HCT116 (cell line): ENCODE measurements around the gene TGFBI. TPM values are rescaled to one million over a fixed set of nuclear protein-coding genes. Genes with fewer than 3 reads are reported as not detected.

Source experiments
- ATAC-seq: fragments of 200-7000 bp; cut with Tn5 transposase; 2 replicates; pipeline ENCODE4 v1.9.1; 2020; ENCODE audit warnings: mild to moderate bottlenecking, moderate library complexity
- BruUV-seq: library from RNA; stranded (reverse); fragments of 400-500 nt; replicated peaks from 2 replicates; lab custom pipeline; 2021; lab: Mats Ljungman, UMichigan
- CTCF ChIA-PET: fragments of 300-600 bp; sonication (Branson Sonifier 250); formaldehyde crosslinking; loops from one replicate; lab custom pipeline; 2021; ENCODE audit warnings: antibody characterized with exemption; lab: Charles Lee
- POLR2A ChIA-PET: fragments of 300-600, 350-600 bp; sonication (Branson Sonifier 250); formaldehyde crosslinking; loops from one replicate; lab custom pipeline; 2021; ENCODE audit warnings: antibody characterized with exemption; lab: Charles Lee
- RAD21 ChIA-PET, 2 experiments: fragments of 300-600 bp; sonication (Branson Sonifier 250); formaldehyde crosslinking; loops; one replicate each; lab custom pipeline; 2023; ENCODE audit warnings: low total read pairs in 2 of 2; ENCODE audit not compliant: uncharacterized antibody in 2 of 2, unreplicated experiment in 2 of 2, low non-redundant PET in 1 of 2; lab: Charles Lee
- DNase-seq: peaks from one replicate; pipeline ENCODE4 v3.0.0-alpha.2; 2010; ENCODE audit warnings: low read depth, low spot score
- H2AFZ ChIP-seq: fragments of 200-600 bp; shearing (Covaris generic), sonication (generic); 2 replicates; pipeline ENCODE4 v1.6.1; 2017; ENCODE audit warnings: low read depth, mixed run types, mixed read lengths, antibody characterized with exemption, low read length; ENCODE audit not compliant: poor library complexity, severe bottlenecking
- H3K27ac ChIP-seq: 2 replicates; pipeline ENCODE4 v1.5.1; 2012; ENCODE audit warnings: low read depth, low read length
- H3K27me3 ChIP-seq: fragments of 200-600 bp; sonication (generic); 2 replicates; pipeline ENCODE4 v1.6.1; 2016; ENCODE audit warnings: mixed run types, low read length, mixed read lengths; ENCODE audit not compliant: insufficient read depth
- H3K36me3 ChIP-seq, 2 experiments: fragments of 200-500 bp in 1 of 2; fragments of 200-600 bp in 1 of 2; sonication (Bioruptor generic) in 1 of 2; sonication (generic) in 1 of 2; 2 replicates each; pipeline versions ENCODE4 v1.5.1 to v1.6.1; 2014 to 2016; ENCODE audit warnings: low read length in 2 of 2, inconsistent platforms in 1 of 2, mixed read lengths in 1 of 2, mixed run types in 1 of 2; ENCODE audit not compliant: insufficient read depth in 2 of 2, control insufficient read depth in 1 of 2
- H3K4me1 ChIP-seq, 2 experiments: fragments of 200-600 bp in 1 of 2; sonication (generic) in 1 of 2; 2 replicates each; pipeline versions ENCODE4 v1.5.1 to v1.6.1; 2012 to 2017; ENCODE audit warnings: low read length in 2 of 2, inconsistent platforms in 1 of 2, mild to moderate bottlenecking in 1 of 2, mixed read lengths in 1 of 2, mixed run types in 1 of 2, moderate library complexity in 1 of 2; ENCODE audit not compliant: insufficient read depth in 2 of 2, control insufficient read depth in 1 of 2
- H3K4me2 ChIP-seq: fragments of 200-600 bp; sonication (generic); 2 replicates; pipeline ENCODE4 v1.6.1; 2017; ENCODE audit warnings: mixed run types, low read length, mixed read lengths
- H3K4me3 ChIP-seq, 2 experiments: fragments of 200-600 bp in 1 of 2; sonication (generic) in 1 of 2; replicated peaks in 1 of 2; 2 replicates each; pipeline ENCODE4 v1.5.1; 2011 to 2016; ENCODE audit warnings: low read length in 2 of 2, control low read depth in 1 of 2, low read depth in 1 of 2, mild to moderate bottlenecking in 1 of 2, mixed read lengths in 1 of 2, mixed run types in 1 of 2
- H3K79me2 ChIP-seq: fragments of 200-600 bp; sonication (generic); 2 replicates; pipeline ENCODE4 v1.6.1; 2017; ENCODE audit warnings: mild to moderate bottlenecking, mixed run types, low read length, moderate library complexity, mixed read lengths; ENCODE audit not compliant: insufficient read depth
- H3K9ac ChIP-seq: fragments of 200-600 bp; sonication (generic); 2 replicates; pipeline ENCODE4 v1.6.1; 2016; ENCODE audit warnings: low read length, mixed read lengths
- H3K9me2 ChIP-seq: fragments of 200-600 bp; sonication (generic), shearing (Covaris generic); 2 replicates; pipeline ENCODE4 v1.6.1; 2017; ENCODE audit warnings: mixed run types, mild to moderate bottlenecking, moderate library complexity; ENCODE audit not compliant: insufficient read depth
- H3K9me3 ChIP-seq, 2 experiments: fragments of 200-500 bp in 1 of 2; fragments of 200-600 bp in 1 of 2; sonication (Bioruptor generic) in 1 of 2; sonication (generic) in 1 of 2; 2 replicates each; pipeline ENCODE4 v1.6.1; 2014 to 2017; ENCODE audit warnings: low read length in 2 of 2, mixed read lengths in 2 of 2, inconsistent platforms in 1 of 2, low read depth in 1 of 2, mild to moderate bottlenecking in 1 of 2, mixed run types in 1 of 2, moderate library complexity in 1 of 2; ENCODE audit not compliant: control insufficient read depth in 1 of 2, insufficient read depth in 1 of 2
- H4K20me1 ChIP-seq: fragments of 200-600 bp; sonication (generic), shearing (Covaris generic); 2 replicates; pipeline ENCODE4 v1.6.1; 2017; ENCODE audit warnings: mixed run types, mild to moderate bottlenecking, moderate library complexity; ENCODE audit not compliant: insufficient read depth
- ATF3 ChIP-seq: IDR thresholded peaks from 2 replicates; pipeline ENCODE4 v1.6.1; 2012
- CBX3 ChIP-seq: IDR thresholded peaks from 2 replicates; pipeline ENCODE4 v1.6.1; 2012; ENCODE audit warnings: low read depth
- EGR1 ChIP-seq: IDR thresholded peaks from 2 replicates; pipeline ENCODE4 v1.6.1; 2012; ENCODE audit warnings: low read depth
- EZH2phosphoT487 ChIP-seq: fragments of 200-600 bp; IDR thresholded peaks from 2 replicates; pipeline ENCODE4 v1.6.1; 2018; ENCODE audit warnings: antibody characterized with exemption, borderline replicate concordance
- FOSL1 ChIP-seq: IDR thresholded peaks from 2 replicates; pipeline ENCODE4 v1.6.1; 2012; ENCODE audit warnings: low read depth
- JUND ChIP-seq: IDR thresholded peaks from 2 replicates; pipeline ENCODE4 v1.6.1; 2012
- POLR2A ChIP-seq: IDR thresholded peaks from 2 replicates; pipeline ENCODE4 v1.7.0; 2011; ENCODE audit warnings: borderline replicate concordance; ENCODE audit not compliant: insufficient read depth, insufficient read length; ENCODE audit errors: extremely low read depth
- POLR2AphosphoS5 ChIP-seq: IDR thresholded peaks from 2 replicates; pipeline ENCODE4 v1.6.1; 2011; ENCODE audit warnings: mild to moderate bottlenecking, low read depth, low read length, moderate library complexity
- RAD21 ChIP-seq: IDR thresholded peaks from 2 replicates; pipeline ENCODE4 v1.6.1; 2012; ENCODE audit warnings: low read depth, mild to moderate bottlenecking
- SIN3A ChIP-seq: IDR thresholded peaks from 2 replicates; pipeline ENCODE4 v1.6.1; 2012; ENCODE audit warnings: low read depth
- SP1 ChIP-seq: IDR thresholded peaks from 2 replicates; pipeline ENCODE4 v1.6.1; 2012; ENCODE audit warnings: low read depth
- SRF ChIP-seq: IDR thresholded peaks from 2 replicates; pipeline ENCODE4 v1.6.1; 2012; ENCODE audit warnings: low read depth
- TCF7L2 ChIP-seq: IDR thresholded peaks from 2 replicates; pipeline ENCODE4 v1.7.0; 2011; ENCODE audit warnings: borderline replicate concordance, inconsistent platforms; ENCODE audit not compliant: insufficient read depth, insufficient read length; ENCODE audit errors: extremely low read depth
- YY1 ChIP-seq: IDR thresholded peaks from 2 replicates; pipeline ENCODE4 v1.6.1; 2011; ENCODE audit warnings: low read length, low read depth, moderate library complexity, mild to moderate bottlenecking; ENCODE audit not compliant: insufficient replicate concordance; ENCODE audit errors: extremely low read depth
- ZFX ChIP-seq: fragments of 450-650 bp; IDR thresholded peaks from 2 replicates; pipeline ENCODE4 v1.6.1; 2017
- ZNF274 ChIP-seq: fragments of 200-500 bp; sonication (Bioruptor generic); IDR thresholded peaks from 2 replicates; pipeline ENCODE4 v1.6.1; 2014; ENCODE audit warnings: mild to moderate bottlenecking, low read depth, low read length, inconsistent platforms
- intact Hi-C: fragments of 100-400 bp; cut with micrococcal nuclease; formaldehyde crosslinking; loops from 2 replicates; pipeline ENCODE4 v1.10.0; 2022
- total RNA-seq: library from RNA; stranded (reverse); gene quantifications from one replicate; pipeline ENCODE4 v1.2.1, GENCODE V29; 2021; ENCODE audit not compliant: unreplicated experiment

The TGFBI gene
- total RNA-seq, 1 experiment from 2014 or later, result 0.64 TPM

GRCh38 chr5:136034984-136035383, 6.2 kb downstream of the TGFBI start:
- Histone ChIP-seq H3K79me2 (no peaks in the 10 kb centered on the region), H3K4me2 (no peak overlapping the region), H4K20me1 (no peaks in the 10 kb centered on the region), H3K9me3 (no peaks in the 10 kb centered on the region), H2AFZ (no peak overlapping the region), H3K36me3 (no peaks in the 10 kb centered on the region), H3K27ac (no peak overlapping the region), H3K9ac (no peak overlapping the region)
- no peak for ATAC-seq
- CTCF ChIA-PET, result no interaction called here
- DNase-seq, result no peak
- TF ChIP-seq SRF (no peak), ZFX (no peak), RAD21 (no peak), YY1 (no peak), FOSL1 (no peak), SP1 (no peak), SIN3A (no peak), TCF7L2 (no peak), ATF3 (no peak), JUND (no peak), EGR1 (no peak), EZH2phosphoT487 (no peak), POLR2AphosphoS5 (no peak), ZNF274 (no peak), CBX3 (no peak), POLR2A (no peak)
- TF ChIP-seq, all 23 proteins: peak for 0
- Histone ChIP-seq H3K4me1 (0 out of 4 replicates have a peak, but pooled peaks cover 0 to 2% of the 10 kb centered on the region in 2 experiments), H3K4me3 (no peak overlapping the region), H3K27me3 (peaks cover 21% of the 10 kb centered on the region; the same call in 1 of the 2 replicates), H3K9me2 (no peaks in the 10 kb centered on the region)
- RAD21 ChIA-PET, result no interaction called here
- POLR2A ChIA-PET, result no interaction called here
- intact Hi-C loops, result no loop called here
- BruUV-seq, result no TSS peak
